Panc1 (cell line): Measurements from ENCODE around the gene GALNT18. TPM values are rescaled to one million over a fixed set of nuclear protein-coding genes. Genes with fewer than 3 reads are reported as not detected.

Experiments used
- ATAC-seq: fragments of 200-7000 bp; cut with Tn5 transposase; 2 replicates; pipeline ENCODE4 v1.9.1; 2020; ENCODE audit warnings: mild to moderate bottlenecking, moderate library complexity
- BruUV-seq: library from RNA; stranded (reverse); fragments of 400-500 nt; replicated peaks from 2 replicates; lab custom pipeline; 2021; lab: Mats Ljungman, UMichigan
- CTCF ChIA-PET: fragments of 300-600 bp; sonication (Branson Sonifier 250); formaldehyde crosslinking; loops from one replicate; lab custom pipeline; 2022; ENCODE audit warnings: antibody characterized with exemption; lab: Charles Lee
- POLR2A ChIA-PET: fragments of 300-600 bp; sonication (Branson Sonifier 250); formaldehyde crosslinking; loops from one replicate; lab custom pipeline; 2022; ENCODE audit warnings: antibody characterized with exemption; lab: Charles Lee
- DNase-seq: peaks from one replicate; pipeline ENCODE4 v3.0.0-alpha.2; 2010; ENCODE audit warnings: low read depth, low spot score
- H3K27ac ChIP-seq: 2 replicates; pipeline ENCODE4 v1.5.1; 2011; ENCODE audit warnings: mild to moderate bottlenecking, low read length, inconsistent platforms
- H3K27me3 ChIP-seq: fragments of 200-500 bp; sonication (Bioruptor generic); 2 replicates; pipeline ENCODE4 v1.6.0; 2014; ENCODE audit warnings: low read length, inconsistent platforms; ENCODE audit not compliant: control insufficient read depth, insufficient read depth
- H3K36me3 ChIP-seq: fragments of 200-500 bp; sonication (Bioruptor generic); 2 replicates; pipeline ENCODE4 v1.5.1; 2014; ENCODE audit warnings: inconsistent platforms, mild to moderate bottlenecking, low read length, moderate library complexity; ENCODE audit not compliant: control insufficient read depth, insufficient read depth
- H3K4me1 ChIP-seq: 2 replicates; pipeline ENCODE4 v1.5.1; 2011; ENCODE audit warnings: inconsistent platforms, mild to moderate bottlenecking, low read length, moderate library complexity; ENCODE audit not compliant: control insufficient read depth, insufficient read depth
- H3K4me3 ChIP-seq, 2 experiments: 2 replicates each; pipeline ENCODE4 v1.5.1; 2011 to 2012; ENCODE audit warnings: low read depth in 2 of 2, low read length in 2 of 2, mild to moderate bottlenecking in 2 of 2, inconsistent platforms in 1 of 2, moderate library complexity in 1 of 2
- H3K9me3 ChIP-seq: fragments of 200-500 bp; sonication (Bioruptor generic); 2 replicates; pipeline ENCODE4 v1.5.1; 2014; ENCODE audit warnings: low read depth, mild to moderate bottlenecking, inconsistent platforms, low read length, moderate library complexity; ENCODE audit not compliant: control insufficient read depth, insufficient read depth
- CTCF ChIP-seq: fragments of 450-650 bp; IDR thresholded peaks from 2 replicates; pipeline ENCODE4 v1.5.1; 2017; ENCODE audit warnings: mild to moderate bottlenecking
- POLR2AphosphoS5 ChIP-seq: IDR thresholded peaks from 2 replicates; pipeline ENCODE4 v1.6.1; 2012; ENCODE audit warnings: mild to moderate bottlenecking, low read depth, low read length, moderate library complexity
- REST ChIP-seq, 2 experiments: IDR thresholded peaks; 2 replicates each; pipeline ENCODE4 v1.6.1; 2011 to 2012; ENCODE audit warnings: low read depth in 2 of 2, control low read depth in 1 of 2, low read length in 1 of 2, mild to moderate bottlenecking in 1 of 2, moderate library complexity in 1 of 2; ENCODE audit not compliant: insufficient read depth in 1 of 2
- SIN3A ChIP-seq: IDR thresholded peaks from 2 replicates; pipeline ENCODE4 v1.6.1; 2012; ENCODE audit warnings: low read depth, mild to moderate bottlenecking, low read length, moderate library complexity, borderline replicate concordance; ENCODE audit not compliant: insufficient read depth
- TCF7L2 ChIP-seq: IDR thresholded peaks from 2 replicates; pipeline ENCODE4 v1.6.1; 2011; ENCODE audit warnings: mild to moderate bottlenecking, low read depth, low read length, inconsistent platforms
- in situ Hi-C: cut with HindIII; loops from 2 replicates; pipeline ENCODE4 v1.10.0; 2016; ENCODE audit warnings: low sequenced_read_pairs, low pct_unique_long_range_greater_than_20kb
- intact Hi-C: fragments of 100-400 bp; cut with micrococcal nuclease; formaldehyde crosslinking; loops from one replicate; pipeline ENCODE4 v1.10.0; 2022; ENCODE audit not compliant: unreplicated experiment
- total RNA-seq: library from RNA; stranded (reverse); gene quantifications from one replicate; pipeline ENCODE4 v1.2.1, GENCODE V29; 2021; ENCODE audit not compliant: unreplicated experiment

Gene GALNT18
- total RNA-seq, 1 experiment from 2014 or later = 8.6 TPM

GRCh38 chr11:11586465-11586864 is 35.3 kb downstream of the GALNT18 start:
- no peak overlapping the region for H3K4me3 ChIP-seq
- ChIA-PET POLR2A (no interaction called here), CTCF (no interaction called here)
- BruUV-seq = no TSS peak
- H3K27me3 ChIP-seq = no peaks in the 10 kb centered on the region
- H3K4me1 ChIP-seq = peaks cover 47% of the 10 kb centered on the region
- DNase-seq (no peak), ATAC-seq (no peak)
- H3K9me3 ChIP-seq = no peaks in the 10 kb centered on the region
- in situ Hi-C loops (no loop called here), intact Hi-C loops (no loop called here)
- TF ChIP-seq TCF7L2 (no peak), CTCF (no peak), REST (IDR thresholded peaks at IDR 0.05; ENCODE audit: insufficient read depth in 1 of 2, low read depth in 2 of 2, low read length in 1 of 2) (no peak), POLR2AphosphoS5 (no peak), SIN3A (no peak)
- peak overlapping the region; percentile 29; the same call in 1 of the 2 replicates for H3K27ac ChIP-seq
- no peaks in the 10 kb centered on the region for H3K36me3 ChIP-seq

GRCh38 chr11:11584937-11585336 is 36.9 kb downstream of the GALNT18 start:
- POLR2A ChIA-PET = interaction anchor here (0.7 kb wide), 1 partner anchor 64 kb away, joined by 5 read pairs; no protein-coding TSS in a partner anchor
- no TSS peak for BruUV-seq

More at GRCh38 chr11:11584937-11585336, 36.9 kb downstream of the GALNT18 start:
- Histone ChIP-seq H3K27me3 (no peaks in the 10 kb centered on the region), H3K9me3 (no peaks in the 10 kb centered on the region), H3K4me1 (peaks cover 48% of the 10 kb centered on the region), H3K4me3 (peak overlapping the region in 1 of 2 experiments; percentile 7; a peak in 1 of 4 replicates), H3K36me3 (no peaks in the 10 kb centered on the region), H3K27ac (peak overlapping the region; percentile 90)
- CTCF ChIA-PET = interaction anchor here (0.7 kb wide), 1 partner anchor 206 kb away, joined by 5 read pairs; no protein-coding TSS in a partner anchor
- in situ Hi-C loops (no loop called here), intact Hi-C loops (no loop called here)
- TF ChIP-seq CTCF (no peak), POLR2AphosphoS5 (no peak), SIN3A (no peak), TCF7L2 (no peak), REST (IDR thresholded peaks at IDR 0.05; ENCODE audit: insufficient read depth in 1 of 2, low read depth in 2 of 2, low read length in 1 of 2) (no peak)
- ATAC-seq (no peak), DNase-seq (no peak)
